ENCODE results near the gene PDCL2. TPM values are rescaled to one million over a fixed set of nuclear protein-coding genes. Genes with fewer than 3 reads are reported as not detected.
"Not testable (repeated sequence)": the region's sequence is repeated elsewhere in the genome, so short reads cannot be mapped to it uniquely, and the experiment has no call there.

Gene PDCL2, protein sequence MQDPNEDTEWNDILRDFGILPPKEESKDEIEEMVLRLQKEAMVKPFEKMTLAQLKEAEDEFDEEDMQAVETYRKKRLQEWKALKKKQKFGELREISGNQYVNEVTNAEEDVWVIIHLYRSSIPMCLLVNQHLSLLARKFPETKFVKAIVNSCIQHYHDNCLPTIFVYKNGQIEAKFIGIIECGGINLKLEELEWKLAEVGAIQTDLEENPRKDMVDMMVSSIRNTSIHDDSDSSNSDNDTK
- not detected for total RNA-seq
- long read RNA-seq: 0 reads

DNA sequence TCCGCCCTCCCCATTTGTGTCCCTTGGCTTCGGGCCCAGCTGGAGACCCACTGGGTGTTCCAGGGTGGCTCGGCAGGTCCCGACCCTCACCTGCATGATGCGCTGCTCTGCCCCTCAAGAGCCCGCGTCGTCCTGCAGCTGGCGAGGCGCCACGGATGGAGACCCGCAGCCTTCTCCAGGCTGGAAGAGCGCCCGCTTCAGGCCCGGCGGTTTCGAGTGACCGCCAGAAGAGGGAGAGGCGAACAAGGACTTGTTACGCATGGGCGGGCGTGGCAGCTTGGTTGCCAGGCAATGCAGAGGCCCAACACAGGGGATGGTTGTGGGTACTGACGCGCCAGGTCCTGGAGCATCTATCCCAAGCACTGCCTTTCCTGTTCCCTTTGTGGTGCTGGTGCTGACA is at the start of gene PDCL2:
Gene PDCL2 (minus strand): TSS at position 232 of the 400 bp plus-strand sequence. CDS start 136 bp downstream, at position 96.
- DNase-seq (ENCODE audit: low spot score): no peak

DNA sequence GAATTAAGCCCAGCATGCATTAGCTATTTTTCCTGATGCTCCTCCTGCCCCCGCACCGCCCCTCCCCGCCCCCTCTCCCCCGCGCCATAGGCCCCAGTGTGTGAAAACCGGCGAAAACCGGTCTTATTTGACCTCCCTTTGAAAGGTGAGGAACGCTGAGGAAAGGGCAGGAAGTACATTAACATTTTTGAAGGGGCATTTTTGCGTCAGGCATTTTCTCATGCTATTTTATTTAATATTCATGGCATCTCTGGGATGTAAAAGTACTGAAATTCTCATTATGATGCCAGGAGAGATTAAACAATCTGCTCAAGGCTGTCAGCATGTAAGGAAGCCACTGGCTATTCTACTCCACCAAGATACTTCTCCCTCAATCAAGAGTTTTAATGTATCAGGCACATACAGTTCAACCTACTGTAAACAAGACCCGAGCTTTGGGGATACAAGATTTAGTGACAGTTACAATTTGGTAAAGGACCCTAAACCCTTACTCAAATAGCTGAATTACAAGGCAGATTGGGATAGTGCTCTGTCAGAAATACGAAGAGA is 45.3 kb upstream of the PDCL2 start:
- DNase-seq (ENCODE audit: low spot score): no peak

DNA sequence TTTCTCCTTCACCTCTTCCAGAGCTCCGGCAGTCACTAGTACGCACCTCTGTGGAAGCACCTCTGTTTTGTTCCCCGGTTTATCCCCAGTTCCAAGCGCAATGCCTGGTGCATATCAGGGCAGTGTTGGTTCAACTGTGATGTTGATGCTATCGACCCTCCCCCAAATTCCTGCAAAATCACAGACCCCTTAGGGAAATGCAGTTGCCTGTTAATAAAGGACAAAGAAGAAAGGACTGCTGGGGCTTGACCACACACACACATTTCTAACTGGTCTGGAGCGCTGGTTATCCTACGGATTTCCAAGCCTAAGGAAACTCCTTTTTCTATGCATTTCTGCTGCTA is 44.6 kb upstream of the PDCL2 start:
- no peak for DNase-seq (ENCODE audit: low spot score)

DNA sequence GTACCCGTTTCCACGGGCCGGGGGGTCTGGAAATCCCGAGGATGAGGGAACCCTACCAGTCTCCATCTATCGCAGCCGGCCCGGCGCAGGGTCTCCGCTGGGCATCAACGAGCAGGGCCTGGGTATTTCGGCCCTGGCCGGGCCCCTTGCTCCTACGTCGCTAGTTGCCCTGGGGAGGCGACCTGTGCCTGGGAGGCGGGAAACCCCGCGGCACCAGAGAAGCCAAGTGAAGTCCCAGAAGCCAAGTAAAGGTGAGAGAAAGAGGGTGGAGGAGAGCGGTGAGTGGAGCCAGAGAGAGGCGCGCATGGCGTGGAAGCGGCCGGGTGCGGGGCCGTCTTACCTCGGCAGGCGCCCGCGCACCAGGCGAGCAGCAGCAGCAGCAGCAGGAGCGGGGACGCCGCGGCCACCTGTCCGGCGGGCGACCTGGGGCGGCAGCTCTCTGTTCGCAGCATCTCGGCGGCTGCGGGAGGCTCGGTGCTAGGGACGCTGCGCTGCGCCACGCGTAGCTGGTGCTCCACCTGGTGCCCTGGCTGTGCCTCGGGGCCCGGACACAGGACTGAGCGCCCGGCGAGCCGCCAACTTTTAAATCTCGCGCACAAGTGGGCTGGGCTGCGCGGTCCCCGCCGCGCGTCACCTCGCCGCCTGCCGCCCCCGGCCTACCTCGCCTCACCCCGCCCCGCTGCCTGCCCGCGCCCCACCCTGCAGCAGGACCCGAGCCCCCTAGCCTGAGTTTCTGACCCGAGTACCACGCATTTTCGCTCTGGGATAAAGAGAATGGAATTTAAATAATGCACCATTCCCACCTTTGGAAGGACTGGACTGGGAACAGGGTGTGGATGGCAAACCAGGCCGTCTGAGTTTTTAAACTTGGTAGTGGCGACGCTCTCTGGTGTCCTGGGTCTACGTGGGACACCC is 44.0 kb upstream of the PDCL2 start, which contains the start of gene NMU:
Gene NMU (minus strand): TSS at position 558 of the 915 bp plus-strand sequence. CDS start 106 bp downstream, at position 452.
- DNase-seq (ENCODE audit: low spot score): peak; percentile 88

DNA sequence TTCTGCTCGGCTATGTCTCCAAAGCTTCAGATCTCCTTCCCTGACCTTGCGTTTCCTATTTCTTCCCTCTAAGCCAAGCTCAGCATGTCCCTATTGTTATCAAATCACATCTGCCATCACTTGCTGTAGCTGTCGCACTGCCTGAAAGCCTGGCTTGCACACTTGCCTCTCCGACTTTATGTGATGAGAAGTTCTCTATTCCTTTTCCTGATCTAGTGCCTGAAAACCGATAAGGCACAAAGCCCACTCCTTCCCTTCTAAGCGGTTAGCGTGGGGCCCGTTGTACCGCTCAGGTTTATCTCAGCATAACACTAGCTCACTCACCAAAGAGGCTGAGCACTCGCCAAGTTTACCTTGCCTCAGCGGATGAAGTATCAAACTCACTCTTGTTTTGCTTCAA is 43.2 kb upstream of the PDCL2 start:
- DNase-seq (ENCODE audit: low spot score): no peak

DNA sequence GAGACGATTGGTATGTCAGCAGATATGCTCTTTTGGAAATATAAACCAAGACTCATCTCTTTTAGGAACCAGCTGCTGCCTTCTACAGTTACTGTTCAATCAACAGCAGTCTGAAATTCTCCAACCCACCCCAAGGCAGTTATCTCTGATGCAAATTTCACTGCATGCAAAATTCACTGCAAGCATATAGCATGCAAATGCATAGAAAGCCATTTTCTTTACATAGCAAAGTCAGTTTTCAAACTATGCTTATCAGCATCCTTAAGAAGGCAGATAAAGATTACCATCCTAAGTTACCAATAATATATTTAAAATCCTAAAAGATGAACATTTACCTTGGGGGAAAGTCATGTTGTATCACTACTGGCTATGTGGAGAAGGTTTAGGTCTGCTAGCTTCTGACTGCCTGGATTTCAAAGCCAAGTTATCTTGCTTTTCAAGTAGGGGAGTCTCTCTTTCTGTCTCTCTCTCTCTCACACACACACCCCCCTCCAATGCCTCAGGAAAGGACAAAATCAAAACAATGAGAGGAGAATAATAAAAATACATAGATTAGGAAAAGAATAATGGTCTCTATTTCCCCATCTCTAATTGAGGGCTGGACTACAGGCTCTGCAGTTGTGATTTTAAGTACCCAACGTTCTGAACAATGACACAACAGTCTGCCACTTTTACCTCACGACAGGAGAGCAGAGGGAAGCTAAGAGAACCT is 42.5 kb upstream of the PDCL2 start:
- no peak for DNase-seq (ENCODE audit: low spot score)

DNA sequence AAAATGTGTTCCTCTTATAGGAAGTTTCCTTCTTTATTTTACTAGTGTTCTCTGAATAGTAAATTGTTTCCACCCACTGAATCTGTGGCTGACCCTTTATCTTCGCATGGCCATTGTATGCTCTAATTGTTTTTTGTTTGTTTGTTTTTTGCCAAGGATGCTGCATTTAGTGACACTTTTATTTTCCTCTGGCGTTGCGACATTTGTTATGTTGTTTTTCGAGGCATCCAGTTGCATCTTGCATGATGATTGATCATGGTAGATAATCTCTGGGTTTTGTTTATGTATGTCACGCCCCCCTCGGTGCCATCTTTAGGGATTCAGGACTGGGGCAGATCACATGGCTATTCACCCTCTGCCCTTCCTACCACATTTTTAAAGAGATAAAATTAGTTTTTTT is 41.9 kb upstream of the PDCL2 start:
- DNase-seq (ENCODE audit: low spot score): no peak

DNA sequence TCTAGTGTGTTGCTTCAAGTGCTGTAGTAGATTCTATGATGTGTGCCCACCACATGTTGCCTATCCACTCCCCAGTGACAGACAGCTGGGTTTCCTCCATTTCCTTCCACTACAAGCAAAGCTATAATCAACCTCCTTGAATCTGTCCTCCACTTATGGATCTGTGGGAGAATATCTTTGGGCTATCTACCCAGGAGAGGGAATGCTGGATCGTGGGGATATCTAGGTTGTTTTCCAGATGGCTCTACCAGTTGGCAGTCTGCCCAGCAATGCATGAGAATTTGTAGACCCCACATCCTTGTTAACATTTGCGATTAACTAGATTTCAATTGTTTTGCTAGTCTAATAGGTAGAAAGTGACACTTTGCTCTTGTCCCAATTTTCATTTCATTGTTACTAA is 33.8 kb upstream of the PDCL2 start:
- no peak for DNase-seq (ENCODE audit: low spot score)

DNA sequence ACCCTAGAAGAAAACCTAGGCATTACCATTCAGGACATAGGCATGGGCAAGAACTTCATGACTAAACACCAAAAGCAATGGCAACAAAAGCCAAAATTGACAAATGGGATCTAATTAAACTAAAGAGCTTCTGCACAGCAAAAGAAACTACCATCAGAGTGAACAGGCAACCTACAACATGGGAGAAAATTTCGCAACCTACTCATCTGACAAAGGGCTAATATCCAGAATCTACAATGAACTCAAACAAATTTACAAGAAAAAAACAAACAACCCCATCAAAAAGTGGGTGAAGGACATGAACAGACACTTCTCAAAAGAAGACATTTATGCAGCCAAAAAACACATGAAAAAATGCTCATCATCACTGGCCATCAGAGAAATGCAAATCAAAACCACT is 32.0 kb upstream of the PDCL2 start:
- DNase-seq (ENCODE audit: low spot score): not testable (repeated sequence)

DNA sequence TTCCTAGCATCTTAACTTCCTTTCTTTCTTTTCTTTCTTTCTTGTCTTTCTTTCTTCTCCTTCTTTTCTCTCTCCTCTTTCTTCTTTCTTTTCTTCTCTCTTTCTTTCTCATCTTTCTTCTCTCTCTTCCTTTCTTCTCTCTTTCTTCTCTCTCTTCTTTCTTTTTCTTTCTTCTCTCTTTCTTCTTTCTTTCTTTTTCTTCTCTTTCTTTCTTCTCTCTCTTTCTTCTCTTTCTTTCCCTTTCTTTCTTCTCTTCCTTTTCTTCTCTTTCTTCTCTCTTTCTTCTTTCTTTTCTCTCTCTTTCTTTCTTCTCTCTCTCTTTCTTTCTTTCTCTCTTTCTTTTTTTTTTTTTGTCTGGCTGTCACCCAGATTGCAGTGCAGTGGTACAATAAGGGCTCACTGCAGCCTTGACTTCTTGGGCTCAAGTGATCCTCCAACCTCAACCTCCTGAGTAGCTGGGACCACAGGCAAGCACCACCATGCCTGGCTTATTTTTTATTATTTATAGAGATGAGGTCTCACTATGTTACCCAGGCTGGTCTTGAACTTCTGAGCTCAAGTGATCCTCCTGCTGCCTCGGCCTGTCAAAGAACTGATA is 26.6 kb upstream of the PDCL2 start:
- DNase-seq (ENCODE audit: low spot score): no peak

DNA sequence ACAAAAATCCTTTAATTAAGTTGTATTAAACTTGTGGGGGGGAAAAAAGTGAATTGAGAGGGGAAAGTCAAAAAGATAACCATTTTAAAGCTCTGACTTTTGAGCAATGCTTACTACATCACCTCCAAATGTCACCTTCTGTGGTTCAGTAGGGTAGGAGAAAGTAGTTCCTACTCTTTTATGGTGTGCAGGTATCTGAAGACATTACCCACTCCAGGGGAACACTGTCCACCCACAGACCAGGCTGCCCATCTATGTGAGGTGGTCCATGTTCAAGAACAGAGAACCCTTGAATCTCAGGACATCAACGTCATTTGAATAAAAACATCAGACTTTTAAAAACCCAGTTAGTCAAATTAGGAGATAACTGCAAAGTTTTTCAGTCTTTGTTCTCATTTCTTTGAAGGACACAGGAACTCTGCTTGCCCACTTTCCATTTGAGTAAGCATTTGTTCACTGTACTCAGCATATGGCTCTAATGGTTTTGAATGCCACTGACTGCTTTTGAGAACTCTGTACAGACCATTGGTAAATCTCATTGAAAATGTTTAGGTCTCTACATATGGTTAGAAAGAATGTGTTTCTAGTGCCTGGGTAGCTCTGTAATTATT is 25.6 kb upstream of the PDCL2 start:
- DNase-seq (ENCODE audit: low spot score): no peak

DNA sequence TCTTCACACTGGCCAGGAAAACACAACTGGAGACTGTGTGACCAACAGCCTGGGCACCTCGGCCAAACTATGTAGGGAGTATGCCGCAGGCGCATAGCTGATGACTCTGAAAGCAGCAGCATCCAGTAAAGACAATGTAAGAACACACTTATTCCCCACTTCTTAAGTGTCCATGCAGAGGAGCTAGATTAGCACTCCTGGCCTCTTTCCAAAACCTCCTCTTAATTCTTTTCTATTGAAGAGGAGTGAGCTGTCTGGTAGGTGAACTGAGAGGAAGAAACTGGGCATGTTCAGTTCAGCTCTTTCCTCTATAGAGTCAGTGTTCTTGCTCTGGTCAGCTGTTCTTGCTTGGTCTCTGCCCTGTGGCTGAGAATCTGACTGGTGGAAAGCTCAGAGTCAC is 23.0 kb upstream of the PDCL2 start:
- no peak for DNase-seq (ENCODE audit: low spot score)

DNA sequence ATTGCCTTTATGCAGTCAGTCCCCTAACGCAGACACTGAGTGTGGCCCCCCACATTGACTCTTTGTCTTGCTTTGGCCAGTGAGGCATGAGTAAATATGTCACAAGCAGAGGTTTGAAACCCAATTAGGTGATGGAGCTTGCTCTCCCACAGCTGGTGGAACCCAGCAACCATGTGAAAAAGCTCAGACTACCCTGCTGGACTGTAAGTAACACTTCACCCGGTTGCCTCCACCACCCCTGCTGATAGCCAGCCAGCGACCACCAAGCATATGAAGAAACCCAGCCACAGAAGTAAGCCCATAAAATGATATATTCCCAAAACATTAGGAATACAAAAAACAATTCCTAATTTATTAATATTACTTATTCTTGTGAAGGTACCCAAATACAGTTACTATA is 21.6 kb upstream of the PDCL2 start:
- DNase-seq (ENCODE audit: low spot score): no peak

DNA sequence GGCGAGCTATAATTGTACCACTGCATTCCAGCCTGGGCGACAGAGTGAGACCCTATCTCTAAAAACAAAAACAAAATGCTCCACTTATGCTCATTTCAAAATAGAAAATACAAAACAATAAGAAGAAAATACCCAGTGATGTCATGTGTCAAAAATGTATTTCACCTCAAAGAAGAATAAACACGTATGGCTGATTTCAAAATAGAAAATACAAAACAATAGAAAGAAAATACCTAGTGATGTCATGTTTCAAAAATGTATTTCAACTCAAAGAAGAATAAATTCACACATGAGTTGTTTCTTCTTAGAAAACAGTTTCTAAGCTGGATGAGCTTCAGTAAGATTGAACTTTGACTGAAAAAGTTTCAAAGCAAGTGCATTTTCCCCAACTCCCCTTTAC is 20.3 kb upstream of the PDCL2 start:
- DNase-seq (ENCODE audit: low spot score): no peak

DNA sequence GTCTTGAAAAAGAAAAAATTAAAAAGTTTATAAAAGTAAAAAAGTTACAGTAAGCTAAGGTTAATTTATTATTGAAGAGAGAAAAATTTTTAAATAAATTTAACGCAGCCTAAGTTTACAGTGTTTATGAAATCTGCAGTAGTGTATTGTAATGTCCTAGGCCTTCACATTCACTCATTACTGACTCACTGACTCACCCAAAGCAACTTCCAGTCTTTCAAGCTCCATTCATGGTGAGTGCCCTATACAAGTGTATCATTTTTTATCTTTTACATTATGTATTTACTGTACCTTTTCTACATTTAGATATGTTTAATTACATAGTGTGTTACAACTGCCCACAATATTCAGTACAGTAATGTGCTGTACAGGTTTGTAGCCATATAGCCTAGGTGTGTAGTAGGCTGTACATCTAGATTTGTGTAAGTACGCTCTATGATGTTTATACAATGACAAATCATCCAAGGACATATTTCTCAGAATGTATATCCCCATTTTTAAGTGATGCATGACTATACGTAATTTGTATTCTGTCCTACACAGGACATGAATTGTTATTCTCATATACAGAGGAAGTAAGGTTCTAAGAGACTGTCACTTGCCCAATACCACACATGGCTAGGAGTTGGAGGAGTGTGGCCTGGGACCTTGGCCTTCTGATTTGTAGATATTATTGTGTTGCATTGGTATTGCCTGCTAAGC is 19.5 kb upstream of the PDCL2 start:
- no peak for DNase-seq (ENCODE audit: low spot score)

DNA sequence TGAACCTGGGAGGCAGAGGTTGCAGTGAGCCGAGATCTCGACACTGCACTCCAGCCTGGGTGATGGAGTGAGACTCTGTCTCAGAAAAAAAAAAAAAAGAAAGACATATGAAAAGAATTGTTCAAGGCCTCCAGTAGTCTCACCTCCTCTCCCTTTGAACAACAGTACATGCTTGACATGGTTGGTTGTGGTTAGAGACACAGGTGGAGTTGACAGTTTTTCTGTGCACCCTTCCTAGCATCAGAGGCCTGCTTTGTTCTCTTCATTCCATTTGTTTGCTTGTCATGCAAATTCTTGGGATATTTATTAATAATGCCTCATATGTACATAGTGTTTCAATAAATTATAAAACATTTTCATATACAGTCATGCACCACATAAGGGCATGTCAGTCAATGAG is 18.3 kb upstream of the PDCL2 start:
- DNase-seq (ENCODE audit: low spot score): no peak

DNA sequence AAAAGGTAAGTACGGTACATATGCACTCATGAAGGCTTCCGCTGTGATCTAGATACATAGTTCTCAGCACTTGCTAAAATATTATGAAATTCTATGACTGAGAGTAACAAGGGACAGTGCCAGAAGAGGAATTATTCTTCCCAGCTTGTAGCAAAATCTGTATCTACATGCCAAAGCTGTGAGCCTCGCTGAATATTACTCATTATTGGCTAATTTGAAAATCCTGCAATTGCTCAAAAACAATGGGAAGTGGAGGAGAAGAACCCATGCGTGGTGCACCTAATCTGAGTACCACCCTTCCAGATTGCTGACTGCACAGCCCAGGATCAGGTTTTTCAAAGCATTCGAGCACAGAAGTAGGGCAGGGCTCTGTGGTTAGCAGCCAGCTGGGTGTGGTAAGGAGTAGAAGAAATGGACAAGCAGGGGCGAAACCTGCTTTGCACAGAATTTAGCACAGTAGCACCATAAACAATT is 17.4 kb upstream of the PDCL2 start:
- no peak for DNase-seq (ENCODE audit: low spot score)

DNA sequence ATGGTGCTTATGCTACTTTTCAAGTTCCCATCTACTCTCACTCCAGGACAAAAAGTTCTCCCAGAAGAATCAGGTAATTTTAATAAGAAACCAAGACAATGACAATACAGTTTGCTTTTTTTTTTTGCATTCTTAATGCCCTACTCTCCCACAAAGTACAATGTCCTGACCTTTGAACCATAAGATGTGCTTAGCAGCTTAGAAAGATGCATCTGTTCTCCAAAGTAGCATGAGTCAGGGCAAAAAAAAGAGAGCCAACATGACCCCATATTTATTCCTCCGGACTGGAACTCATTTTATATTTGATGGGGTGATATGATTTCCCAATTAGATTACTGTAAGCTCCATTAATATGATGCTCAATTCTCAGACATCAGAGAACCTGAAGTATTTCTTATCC is 16.5 kb upstream of the PDCL2 start:
- no peak for DNase-seq (ENCODE audit: low spot score)

DNA sequence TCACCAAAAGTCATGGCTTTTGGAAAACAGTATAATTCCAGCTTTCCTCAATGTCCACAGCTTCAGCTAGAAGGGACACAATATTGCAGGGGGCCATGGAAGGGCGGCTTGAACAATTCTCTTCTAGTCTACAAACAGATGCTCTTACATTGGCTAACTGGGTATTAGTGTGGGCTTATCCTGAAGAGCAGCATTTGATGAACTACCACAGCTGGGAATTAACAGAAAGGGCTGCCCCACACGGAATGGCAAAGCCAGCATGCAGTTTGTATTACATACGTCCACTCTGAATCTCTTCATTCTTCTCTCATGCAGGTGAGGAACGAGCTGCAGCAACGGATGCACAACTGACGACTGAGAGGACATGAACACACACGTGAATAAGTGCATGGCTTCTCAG is 13.0 kb upstream of the PDCL2 start:
- DNase-seq (ENCODE audit: low spot score): no peak

DNA sequence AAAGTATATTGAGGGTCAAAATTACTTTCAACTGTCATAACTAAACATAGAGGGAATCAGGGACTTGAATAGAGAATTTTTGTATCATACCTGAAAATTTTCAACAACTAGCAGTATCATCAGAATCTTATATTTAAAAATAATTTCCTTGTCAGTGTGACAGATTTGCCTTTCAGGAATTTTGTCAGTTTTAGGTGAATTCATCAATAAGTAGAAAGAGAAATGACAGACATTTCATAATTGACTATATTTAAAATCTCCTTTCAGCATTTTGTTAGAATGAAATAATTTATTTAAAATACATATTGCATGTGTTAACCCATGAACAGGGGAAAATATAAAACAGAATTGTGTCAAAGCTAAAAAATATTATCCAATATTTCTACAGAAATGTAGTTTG is 8.6 kb upstream of the PDCL2 start:
- DNase-seq (ENCODE audit: low spot score): no peak

Measured in mesenteric fat pad (tissue), 1 donor.